Adrenal gland (tissue), 5 donors: ENCODE data around the gene NOS3.

Experiments used
- POLR2A ChIP-seq, 2 donors: fragments of 450-650 bp; IDR thresholded peaks; one replicate each; pipeline ENCODE4 v1.6.1; 2017; ENCODE audit warnings: antibody characterized with exemption in 2 of 2, mild to moderate bottlenecking in 2 of 2, moderate library complexity in 1 of 2
- TF ChIP-seq, protein P1 (sequence below), 6 experiments: fragments of 450-650 bp in 4 of 6; fragments of 200-600 bp in 2 of 6; sonication (generic) in 1 of 6; IDR thresholded peaks; 1 replicate in 5 of 6; 2 replicates in 1 of 6; pipeline versions ENCODE4 v1.5.1 to v1.8.0; 2016 to 2021; ENCODE audit warnings: antibody characterized with exemption in 6 of 6, mild to moderate bottlenecking in 2 of 6, moderate library complexity in 1 of 6
- donor health status: DM: no; HTN: no; CAD: no.

DNA sequence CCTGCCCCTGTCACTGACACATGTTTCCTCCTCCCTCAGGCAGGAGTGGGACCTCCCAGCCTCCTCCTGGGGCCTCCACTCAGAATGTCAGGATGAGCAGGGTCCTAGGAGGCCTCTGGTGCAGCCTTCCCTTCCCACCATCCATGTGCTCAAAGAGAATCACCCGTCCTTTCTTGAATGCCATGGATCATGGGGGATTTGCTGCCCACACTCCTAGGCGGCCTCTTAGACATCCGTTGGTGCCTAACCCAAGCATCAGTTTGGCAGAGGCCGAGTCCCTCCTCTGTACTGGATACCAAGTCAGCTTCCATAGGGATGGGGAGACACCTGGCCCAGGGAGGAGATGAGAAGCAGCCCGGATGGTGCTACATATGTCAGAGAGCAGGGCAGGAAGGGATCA, 7.0 kb downstream of the NOS3 start:
- TF ChIP-seq, protein P1, sequence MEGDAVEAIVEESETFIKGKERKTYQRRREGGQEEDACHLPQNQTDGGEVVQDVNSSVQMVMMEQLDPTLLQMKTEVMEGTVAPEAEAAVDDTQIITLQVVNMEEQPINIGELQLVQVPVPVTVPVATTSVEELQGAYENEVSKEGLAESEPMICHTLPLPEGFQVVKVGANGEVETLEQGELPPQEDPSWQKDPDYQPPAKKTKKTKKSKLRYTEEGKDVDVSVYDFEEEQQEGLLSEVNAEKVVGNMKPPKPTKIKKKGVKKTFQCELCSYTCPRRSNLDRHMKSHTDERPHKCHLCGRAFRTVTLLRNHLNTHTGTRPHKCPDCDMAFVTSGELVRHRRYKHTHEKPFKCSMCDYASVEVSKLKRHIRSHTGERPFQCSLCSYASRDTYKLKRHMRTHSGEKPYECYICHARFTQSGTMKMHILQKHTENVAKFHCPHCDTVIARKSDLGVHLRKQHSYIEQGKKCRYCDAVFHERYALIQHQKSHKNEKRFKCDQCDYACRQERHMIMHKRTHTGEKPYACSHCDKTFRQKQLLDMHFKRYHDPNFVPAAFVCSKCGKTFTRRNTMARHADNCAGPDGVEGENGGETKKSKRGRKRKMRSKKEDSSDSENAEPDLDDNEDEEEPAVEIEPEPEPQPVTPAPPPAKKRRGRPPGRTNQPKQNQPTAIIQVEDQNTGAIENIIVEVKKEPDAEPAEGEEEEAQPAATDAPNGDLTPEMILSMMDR (IDR thresholded peaks at IDR 0.05) = no peak
- no peak for TF ChIP-seq POLR2A (IDR thresholded peaks at IDR 0.05)
